NCI-H2171 (cell line): Measurements from ENCODE around the gene LAPTM5.
"Not testable (repeated sequence)": the region's sequence is repeated elsewhere in the genome, so short reads cannot be mapped to it uniquely, and the experiment has no call there.

ENCODE experiments used
- DNase-seq: peaks from one replicate; lab custom pipeline; 2025; lab: John Stamatoyannopoulos, UW

LAPTM5 gene

GRCh38 chr1:30757352-30758120 is at the start of gene LAPTM5:
Gene LAPTM5 (minus strand): TSS chr1:30757774. CDS start chr1:30757745, 29 bp downstream.
- DNase-seq = no peak

- no peak for DNase-seq
These were observed 49.1 kb upstream of the LAPTM5 start for GRCh38 chr1:30806381-30807317.

GRCh38 chr1:30805304-30806003 is 47.9 kb upstream of the LAPTM5 start:
- no peak for DNase-seq

- no peak for DNase-seq
These were observed 47.2 kb upstream of the LAPTM5 start for GRCh38 chr1:30804822-30805221.

- no peak for DNase-seq
These were observed 46.8 kb upstream of the LAPTM5 start for GRCh38 chr1:30804352-30804751.

GRCh38 chr1:30803562-30803961 is 46.0 kb upstream of the LAPTM5 start:
- DNase-seq = no peak

GRCh38 chr1:30801771-30802198 is 44.2 kb upstream of the LAPTM5 start:
- DNase-seq = peak; percentile 63

GRCh38 chr1:30799233-30799511 is 41.6 kb upstream of the LAPTM5 start:
- DNase-seq = no peak

- no peak for DNase-seq
These were observed 41.0 kb upstream of the LAPTM5 start for GRCh38 chr1:30798389-30799232.

GRCh38 chr1:30795026-30795425 is 37.5 kb upstream of the LAPTM5 start:
- DNase-seq = no peak

- no peak for DNase-seq
These were observed 36.7 kb upstream of the LAPTM5 start for GRCh38 chr1:30794260-30794659.

GRCh38 chr1:30793209-30793608 is 35.6 kb upstream of the LAPTM5 start:
- no peak for DNase-seq

- DNase-seq = no peak
These were observed 34.3 kb upstream of the LAPTM5 start for GRCh38 chr1:30791868-30792267.

- DNase-seq = no peak
These were observed 33.5 kb upstream of the LAPTM5 start for GRCh38 chr1:30790850-30791778.

GRCh38 chr1:30790256-30790525 is 32.6 kb upstream of the LAPTM5 start:
- not testable (repeated sequence) for DNase-seq

- DNase-seq = no peak
These were observed 32.0 kb upstream of the LAPTM5 start for GRCh38 chr1:30789388-30790255.

GRCh38 chr1:30788580-30789387 is 31.2 kb upstream of the LAPTM5 start:
- DNase-seq = no peak

GRCh38 chr1:30787856-30788495 is 30.4 kb upstream of the LAPTM5 start:
- DNase-seq = no peak
